GM12878 (cell line): ENCODE data around the gene CLCN7. TPM values are rescaled to one million over a fixed set of nuclear protein-coding genes. Genes with fewer than 3 reads are reported as not detected.

Experiments used
- ATAC-seq: fragments of 200-7000 bp; cut with Tn5 transposase; 3 replicates; pipeline ENCODE4 v1.9.1; 2020; ENCODE audit warnings: mild to moderate bottlenecking, moderate library complexity
- BruUV-seq: library from RNA; stranded (reverse); fragments of 400-500 nt; replicated peaks from 2 replicates; lab custom pipeline; 2021; lab: Mats Ljungman, UMichigan
- CTCF ChIA-PET: fragments of 300-600 bp; sonication (Branson Sonifier 250); formaldehyde crosslinking; extraction: SDS; loops from one replicate; lab custom pipeline; 2021; ENCODE audit warnings: inconsistent platforms; lab: Yijun Ruan, JAX
- POLR2A ChIA-PET: fragments of 350-600 bp; formaldehyde crosslinking; extraction: SDS; loops from one replicate; lab custom pipeline; 2021; ENCODE audit warnings: inconsistent platforms; lab: Charles Lee
- RAD21 ChIA-PET: fragments of 300-600 bp; sonication (Branson Sonifier 250); formaldehyde crosslinking; loops from one replicate; lab custom pipeline; 2023; ENCODE audit warnings: antibody characterized with exemption; ENCODE audit not compliant: unreplicated experiment; lab: Charles Lee
- SMC1A ChIA-PET: fragments of 300-600 bp; sonication (Branson Sonifier 250); formaldehyde crosslinking; loops from one replicate; lab custom pipeline; 2023; ENCODE audit not compliant: unreplicated experiment, uncharacterized antibody; lab: Charles Lee
- DNase-seq: peaks from one replicate; pipeline ENCODE4 v3.0.0-alpha.2; 2011; ENCODE audit warnings: low read depth, low spot score
- FAIRE-seq: peaks from 3 replicates; lab custom pipeline; 2011; peaks lifted over from hg19 to GRCh38; lab: Jason Lieb, UNC
- H2AFZ ChIP-seq: 2 replicates; pipeline ENCODE4 v1.6.0; 2011; ENCODE audit warnings: low read depth, low read length, control low read depth; ENCODE audit not compliant: control insufficient read depth
- H3K27ac ChIP-seq: 2 replicates; pipeline ENCODE4 v1.5.1; 2011; ENCODE audit warnings: control low read depth; ENCODE audit not compliant: control insufficient read depth, insufficient read depth
- H3K27me3 ChIP-seq, 2 experiments: replicated peaks in 1 of 2; 2 replicates each; pipeline versions ENCODE4 v1.6.0 to v1.6.1; 2011; ENCODE audit warnings: low read length in 1 of 2; ENCODE audit not compliant: control insufficient read depth in 2 of 2, insufficient read depth in 2 of 2
- H3K36me3 ChIP-seq, 2 experiments: 2 replicates each; pipeline ENCODE4 v1.5.1; 2011; ENCODE audit warnings: low read length in 1 of 2; ENCODE audit not compliant: control insufficient read depth in 2 of 2, insufficient read depth in 2 of 2
- H3K4me1 ChIP-seq: 2 replicates; pipeline ENCODE4 v1.6.1; 2011; ENCODE audit warnings: mild to moderate bottlenecking, low read length, moderate library complexity, mixed read lengths; ENCODE audit not compliant: control insufficient read depth, insufficient read depth
- H3K4me2 ChIP-seq: 2 replicates; pipeline ENCODE4 v1.6.0; 2011; ENCODE audit warnings: control low read depth; ENCODE audit not compliant: control insufficient read depth, insufficient read depth
- H3K4me3 ChIP-seq: fragments of 200-600 bp; sonication (generic); 2 replicates; pipeline ENCODE4 v1.5.1; 2016
- H3K79me2 ChIP-seq: 2 replicates; pipeline ENCODE4 v1.6.0; 2011; ENCODE audit warnings: low read length; ENCODE audit not compliant: control insufficient read depth, insufficient read depth
- H3K9ac ChIP-seq: 2 replicates; pipeline ENCODE4 v1.8.0; 2011; ENCODE audit warnings: low read length, control low read depth, mixed read lengths; ENCODE audit not compliant: control insufficient read depth, insufficient read depth
- H3K9me3 ChIP-seq: replicated peaks from 3 replicates; pipeline ENCODE4 v1.5.1; 2011; ENCODE audit warnings: mild to moderate bottlenecking, low read length; ENCODE audit not compliant: control insufficient read depth, insufficient read depth
- H4K20me1 ChIP-seq: 2 replicates; pipeline ENCODE4 v1.6.0; 2011; ENCODE audit not compliant: control insufficient read depth, insufficient read depth
- BCLAF1 ChIP-seq: fragments of 450-650 bp; IDR thresholded peaks from 2 replicates; pipeline ENCODE4 v1.6.1; 2017; ENCODE audit warnings: antibody characterized with exemption, mild to moderate bottlenecking, moderate library complexity
- ETV6 ChIP-seq, 2 experiments: fragments of 450-650 bp in 1 of 2; IDR thresholded peaks in 1 of 2; conservative IDR thresholded peaks in 1 of 2; 2 replicates each; pipeline ENCODE4 v1.6.1; 2014; ENCODE audit warnings: antibody characterized with exemption in 1 of 2, borderline replicate concordance in 1 of 2, low read depth in 1 of 2, mild to moderate bottlenecking in 1 of 2, moderate library complexity in 1 of 2
- FOS ChIP-seq: IDR thresholded peaks from 3 replicates; pipeline ENCODE4 v1.6.1; 2011; ENCODE audit warnings: borderline replicate concordance; ENCODE audit not compliant: insufficient read length; ENCODE audit errors: extremely low read depth
- HSF1 ChIP-seq: fragments of 150-350 bp; IDR thresholded peaks from 2 replicates; pipeline ENCODE4 v1.6.1; 2014; ENCODE audit warnings: mild to moderate bottlenecking, low read depth, low read length
- NFIC ChIP-seq: IDR thresholded peaks from 2 replicates; pipeline ENCODE4 v1.6.1; 2012; ENCODE audit warnings: low read depth, mild to moderate bottlenecking, inconsistent platforms, low read length, moderate library complexity
- NFYA ChIP-seq: IDR thresholded peaks from 2 replicates; pipeline ENCODE4 v1.6.1; 2011; ENCODE audit warnings: low read depth, mild to moderate bottlenecking, low read length, improper control_type of control experiment, borderline replicate concordance
- SMC3 ChIP-seq: IDR thresholded peaks from 2 replicates; pipeline ENCODE4 v1.6.1; 2011; ENCODE audit warnings: low read length, improper control_type of control experiment, borderline replicate concordance
- SRF ChIP-seq, 2 experiments: IDR thresholded peaks; 2 replicates each; pipeline ENCODE4 v1.6.1; 2011; ENCODE audit warnings: low read depth in 2 of 2, low read length in 2 of 2, mild to moderate bottlenecking in 1 of 2, moderate library complexity in 1 of 2
- ZBTB4 ChIP-seq: fragments of 450-650 bp; formaldehyde crosslinking; IDR thresholded peaks from 2 replicates; pipeline ENCODE4 v1.4.0; 2022; ENCODE audit warnings: mild to moderate bottlenecking, moderate library complexity
- ZNF687 ChIP-seq: fragments of 450-650 bp; IDR thresholded peaks from 2 replicates; pipeline ENCODE4 v1.6.1; 2017; ENCODE audit warnings: mild to moderate bottlenecking, moderate library complexity
- ZSCAN29 ChIP-seq: fragments of 450-650 bp; IDR thresholded peaks from 2 replicates; pipeline ENCODE4 v1.6.1; 2017; ENCODE audit warnings: mild to moderate bottlenecking, moderate library complexity
- WGBS: methylation state at CpG from one replicate; pipeline ENCODE4 v1.1.6; 2016; ENCODE audit warnings: low lambda C conversion rate; ENCODE audit not compliant: insufficient replicate concordance, insufficient coverage; ENCODE audit errors: missing lambda C conversion rate; 5-methylcytosine and 5-hydroxymethylcytosine counted together
- in situ Hi-C: fragments of 300-500 bp; cut with MboI; formaldehyde crosslinking; loops from 9 replicates; pipeline ENCODE4 v1.14.3; 2018; ENCODE audit warnings: mixed read lengths
- intact Hi-C: fragments of 100-400 bp; cut with micrococcal nuclease; formaldehyde crosslinking; loops from one replicate; pipeline ENCODE4 v1.14.2; 2022; ENCODE audit not compliant: unreplicated experiment
- polyA plus RNA-seq, 11 experiments: library from polyadenylated mRNA; depleted of rRNA in 4 of 11; unstranded in 6 of 11; stranded (reverse) in 5 of 11; fragments of >200 nt; fragmentation: Nextera tagmentation in 4 of 11; fragmentation: Illumina TruSeq in 1 of 11; extraction: Ambion mirVana in 4 of 11; extraction: Trizol in 1 of 11; gene quantifications; 1 replicate in 1 of 11; 2 replicates in 10 of 11; pipeline versions ENCODE4 v1.2.1 to v1.2.3, GENCODE V29; 2011 to 2016; ENCODE audit warnings: inconsistent platforms in 2 of 11, missing spikeins in 2 of 11, low read depth in 1 of 11
- total RNA-seq, 4 experiments: library from RNA; depleted of rRNA in 3 of 4; stranded (reverse); fragments of >200 nt in 3 of 4; fragmentation: Illumina TruSeq in 1 of 4; extraction: Trizol in 1 of 4; gene quantifications; 2 replicates each; pipeline versions ENCODE4 v1.2.1 to v1.2.3, GENCODE V29; 2013 to 2021

CLCN7 gene
- total and polyA plus RNA-seq, 10 of the 15 experiments (the other 5 are each of a cell fraction or from before 2014, with no cell fraction given), result 0.04 to 62.5 (median 19.9) TPM

GRCh38 chr16:1458977-1459341, 15.9 kb downstream of the CLCN7 start:
- POLR2A ChIA-PET, result interaction anchor here (1.1 to 1.6 kb wide), 3 partner anchors 11 to 34 kb away, joined by 3 to 5 read pairs (median 4); partner anchors contain the start of gene TELO2
- TF ChIP-seq ETV6 (conservative IDR thresholded peaks at IDR 0.05 in 1 of 2, IDR thresholded peaks at IDR 0.05 in 1 of 2; ENCODE audit: borderline replicate concordance in 1 of 2, low read depth in 1 of 2) (no peak), SRF (IDR thresholded peaks at IDR 0.05; ENCODE audit: low read depth in 2 of 2, low read length in 2 of 2) (no peak), SMC3 (no peak), BCLAF1 (no peak), ZNF687 (peak; percentile 75), ZSCAN29 (no peak), FOS (no peak), HSF1 (no peak), ZBTB4 (no peak), NFYA (no peak), NFIC (no peak)

More at GRCh38 chr16:1458977-1459341, 15.9 kb downstream of the CLCN7 start:
- H3K4me1 ChIP-seq, result peaks cover 10% of the 10 kb centered on the region
- intact Hi-C loops, result no loop called here
- 8% methylated on average over 13 of the region's 14 CpGs for WGBS
- H3K9me3 ChIP-seq, result no peaks in the 10 kb centered on the region
- peak overlapping the region; percentile 24 for H3K9ac ChIP-seq
- DNase-seq (no peak), FAIRE-seq (no peak), ATAC-seq (peak; percentile 90)
- peaks cover 0 to 12% of the 10 kb centered on the region in 2 experiments; a peak in 3 of 4 replicates for H3K36me3 ChIP-seq
- peak overlapping the region; percentile 62 for H3K27ac ChIP-seq
- no TSS peak for BruUV-seq
- no peaks in the 10 kb centered on the region for H4K20me1 ChIP-seq
- ChIA-PET CTCF (interaction anchor here (0.7 to 0.8 kb wide), 2 partner anchors 158 to 199 kb away, joined by 3 read pairs; no protein-coding TSS in a partner anchor), SMC1A (no interaction called here), RAD21 (interaction anchor here (1.5 kb wide), 1 partner anchor 95 kb away, joined by 3 read pairs; no protein-coding TSS in a partner anchor)
- peak overlapping the region; percentile 55 for H2AFZ ChIP-seq
- in situ Hi-C loops, result no loop called here
- no peaks in the 10 kb centered on the region for H3K79me2 ChIP-seq
- no peak overlapping the region for H3K4me3 ChIP-seq
- H3K27me3 ChIP-seq, result no peaks in the 10 kb centered on the region
- H3K4me2 ChIP-seq, result peak overlapping the region; percentile 38
